OCI-LY7 (cell line): ENCODE measurements around the gene MYH6.
"Not testable (repeated sequence)": the region's sequence is repeated elsewhere in the genome, so short reads cannot be mapped to it uniquely, and the experiment has no call there.

Experiments used
- EZH2phosphoT487 ChIP-seq: fragments of 200-600 bp; sonication (generic); IDR thresholded peaks from 2 replicates; pipeline ENCODE4 v1.6.1; 2018; ENCODE audit warnings: low read depth, borderline replicate concordance, mild to moderate bottlenecking, mixed run types, antibody characterized with exemption, low read length, moderate library complexity, mixed read lengths
- TF ChIP-seq, protein P1 (sequence below): fragments of 200-600 bp; sonication (generic); conservative IDR thresholded peaks from 2 replicates; pipeline ENCODE4 v1.5.1; 2014; ENCODE audit warnings: mild to moderate bottlenecking, antibody characterized with exemption, low read length, moderate library complexity, mixed read lengths

DNA sequence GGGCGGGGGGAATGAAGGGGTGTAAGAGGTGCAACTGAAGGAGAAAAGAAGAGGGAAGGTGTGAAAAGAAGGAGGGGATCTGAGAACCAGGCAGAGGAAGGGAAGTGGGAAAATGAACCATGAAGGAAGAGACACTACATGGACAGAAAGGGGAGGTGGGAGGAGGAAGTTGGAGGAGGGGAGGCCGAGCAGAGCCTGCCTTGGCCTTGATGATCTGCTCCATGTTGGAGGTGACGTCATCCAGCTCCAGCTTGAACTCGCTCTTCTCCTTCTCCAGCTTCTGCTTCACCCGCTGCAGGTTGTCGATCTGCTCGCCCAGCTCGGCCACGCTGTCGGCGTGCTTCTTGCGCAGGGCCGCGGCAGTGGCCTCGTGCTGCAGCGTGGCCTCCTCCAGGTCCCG, 11.6 kb upstream of the MYH6 start:
- TF ChIP-seq, protein P1, sequence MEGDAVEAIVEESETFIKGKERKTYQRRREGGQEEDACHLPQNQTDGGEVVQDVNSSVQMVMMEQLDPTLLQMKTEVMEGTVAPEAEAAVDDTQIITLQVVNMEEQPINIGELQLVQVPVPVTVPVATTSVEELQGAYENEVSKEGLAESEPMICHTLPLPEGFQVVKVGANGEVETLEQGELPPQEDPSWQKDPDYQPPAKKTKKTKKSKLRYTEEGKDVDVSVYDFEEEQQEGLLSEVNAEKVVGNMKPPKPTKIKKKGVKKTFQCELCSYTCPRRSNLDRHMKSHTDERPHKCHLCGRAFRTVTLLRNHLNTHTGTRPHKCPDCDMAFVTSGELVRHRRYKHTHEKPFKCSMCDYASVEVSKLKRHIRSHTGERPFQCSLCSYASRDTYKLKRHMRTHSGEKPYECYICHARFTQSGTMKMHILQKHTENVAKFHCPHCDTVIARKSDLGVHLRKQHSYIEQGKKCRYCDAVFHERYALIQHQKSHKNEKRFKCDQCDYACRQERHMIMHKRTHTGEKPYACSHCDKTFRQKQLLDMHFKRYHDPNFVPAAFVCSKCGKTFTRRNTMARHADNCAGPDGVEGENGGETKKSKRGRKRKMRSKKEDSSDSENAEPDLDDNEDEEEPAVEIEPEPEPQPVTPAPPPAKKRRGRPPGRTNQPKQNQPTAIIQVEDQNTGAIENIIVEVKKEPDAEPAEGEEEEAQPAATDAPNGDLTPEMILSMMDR: not testable (repeated sequence)
- not testable (repeated sequence) for TF ChIP-seq EZH2phosphoT487
